AG09309 (cell line): ENCODE data around the gene MRPS11.
A peak's percentile ranks its signal among the peaks of the same experiment; 100 is the strongest.
"Not testable (repeated sequence)": the region's sequence is repeated elsewhere in the genome, so short reads cannot be mapped to it uniquely, and the experiment has no call there.

ENCODE experiments used
- DNase-seq: peaks from one replicate; pipeline ENCODE4 v3.0.0-alpha.2; 2010; ENCODE audit warnings: low read depth
- H3K4me3 ChIP-seq: 2 replicates; pipeline ENCODE4 v1.5.1; 2011; ENCODE audit warnings: mild to moderate bottlenecking, low read depth, low read length, moderate library complexity; ENCODE audit not compliant: control insufficient read depth
- TF ChIP-seq, protein P1 (sequence below): IDR thresholded peaks from 2 replicates; pipeline ENCODE4 v1.5.1; 2011; ENCODE audit warnings: mild to moderate bottlenecking, low read depth, low read length, inconsistent platforms; ENCODE audit not compliant: insufficient read depth, control insufficient read depth; ENCODE audit errors: missing control alignments

Gene MRPS11

DNA sequence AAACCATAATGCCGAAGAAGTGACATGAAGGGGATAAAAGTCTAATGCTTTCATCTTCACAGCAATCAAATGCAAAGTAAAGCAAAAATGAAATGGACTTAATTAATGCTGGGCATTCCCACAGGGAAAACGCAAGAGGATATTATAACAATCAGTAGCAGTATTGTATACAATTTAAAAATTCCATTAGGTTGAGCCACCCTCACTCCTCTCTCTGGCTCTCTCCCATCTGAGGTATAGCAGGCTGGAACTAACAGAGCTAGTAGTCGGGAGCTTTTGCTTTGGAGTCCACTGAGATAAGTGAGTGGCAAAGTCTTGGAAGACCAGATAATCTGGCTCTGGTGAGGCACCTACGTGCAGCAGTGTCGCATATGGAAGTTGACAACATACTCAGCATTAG, 45.1 kb downstream of the MRPS11 start:
- no peak overlapping the region for H3K4me3 ChIP-seq
- no peak for DNase-seq
- TF ChIP-seq, protein P1, sequence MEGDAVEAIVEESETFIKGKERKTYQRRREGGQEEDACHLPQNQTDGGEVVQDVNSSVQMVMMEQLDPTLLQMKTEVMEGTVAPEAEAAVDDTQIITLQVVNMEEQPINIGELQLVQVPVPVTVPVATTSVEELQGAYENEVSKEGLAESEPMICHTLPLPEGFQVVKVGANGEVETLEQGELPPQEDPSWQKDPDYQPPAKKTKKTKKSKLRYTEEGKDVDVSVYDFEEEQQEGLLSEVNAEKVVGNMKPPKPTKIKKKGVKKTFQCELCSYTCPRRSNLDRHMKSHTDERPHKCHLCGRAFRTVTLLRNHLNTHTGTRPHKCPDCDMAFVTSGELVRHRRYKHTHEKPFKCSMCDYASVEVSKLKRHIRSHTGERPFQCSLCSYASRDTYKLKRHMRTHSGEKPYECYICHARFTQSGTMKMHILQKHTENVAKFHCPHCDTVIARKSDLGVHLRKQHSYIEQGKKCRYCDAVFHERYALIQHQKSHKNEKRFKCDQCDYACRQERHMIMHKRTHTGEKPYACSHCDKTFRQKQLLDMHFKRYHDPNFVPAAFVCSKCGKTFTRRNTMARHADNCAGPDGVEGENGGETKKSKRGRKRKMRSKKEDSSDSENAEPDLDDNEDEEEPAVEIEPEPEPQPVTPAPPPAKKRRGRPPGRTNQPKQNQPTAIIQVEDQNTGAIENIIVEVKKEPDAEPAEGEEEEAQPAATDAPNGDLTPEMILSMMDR: no peak

GRCh38 chr15:88513195-88513594, 45.7 kb downstream of the MRPS11 start:
- H3K4me3 ChIP-seq: no peak overlapping the region
- DNase-seq: peak; percentile 38
- TF ChIP-seq, protein P1: no peak

GRCh38 chr15:88518903-88519302, 51.4 kb downstream of the MRPS11 start:
- DNase-seq: no peak
- TF ChIP-seq, protein P1: no peak
- H3K4me3 ChIP-seq: no peak overlapping the region

DNA sequence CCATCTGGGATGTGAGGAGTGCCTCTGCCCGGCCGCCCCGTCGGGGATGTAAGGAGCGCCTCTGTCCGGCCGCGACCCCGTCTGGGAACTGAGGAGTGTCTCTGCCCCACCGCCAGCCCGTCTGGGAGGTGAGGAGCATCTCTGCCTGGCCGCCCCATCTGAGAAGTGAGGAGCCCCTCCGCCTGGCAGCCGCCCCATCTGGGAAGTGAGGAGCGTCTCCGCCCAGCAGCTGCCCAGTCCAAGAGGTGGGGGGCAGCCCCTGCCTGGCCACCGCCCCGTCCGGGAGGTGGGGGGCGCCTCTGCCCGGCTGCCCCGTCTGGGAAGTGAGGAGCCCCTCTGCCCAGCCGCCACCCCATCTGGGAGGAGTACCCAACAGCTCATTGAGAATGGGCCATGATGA, 56.6 kb downstream of the MRPS11 start:
- DNase-seq, H3K4me3 ChIP-seq: not testable (repeated sequence)

GRCh38 chr15:88525418-88525817, 57.9 kb downstream of the MRPS11 start:
- no peak for DNase-seq
- no peak overlapping the region for H3K4me3 ChIP-seq
- TF ChIP-seq, protein P1: no peak

DNA sequence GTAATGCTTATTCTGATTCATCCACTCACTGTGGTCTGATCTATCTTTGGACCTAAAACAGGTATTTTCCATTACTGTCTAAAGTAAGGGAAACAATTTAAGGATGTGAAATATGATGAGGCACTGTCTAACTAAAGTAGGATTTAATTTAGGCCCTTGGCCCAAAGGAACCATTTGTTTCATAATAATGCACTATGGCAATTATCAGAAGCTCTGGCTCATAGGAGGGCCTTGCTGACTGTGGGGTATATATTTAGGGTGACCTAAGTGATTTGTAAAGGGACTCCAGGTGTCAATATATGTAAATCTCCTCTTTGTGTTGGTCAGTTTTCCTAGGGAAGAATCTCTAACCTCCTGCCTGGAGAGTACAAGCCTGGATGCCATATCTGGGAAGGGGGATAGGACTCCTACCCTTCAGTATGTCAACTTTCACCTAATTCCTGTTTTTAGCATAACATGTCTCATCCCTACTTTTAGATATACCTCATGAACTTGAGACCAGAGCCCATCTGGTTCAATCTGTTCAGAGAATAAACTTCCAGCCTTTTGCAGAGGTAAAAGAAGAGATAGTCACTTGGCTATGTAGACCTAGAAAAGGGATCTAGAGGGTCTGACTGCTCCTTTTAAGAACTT, 58.9 kb downstream of the MRPS11 start:
- H3K4me3 ChIP-seq: no peak overlapping the region
- TF ChIP-seq, protein P1: no peak
- no peak for DNase-seq

GRCh38 chr15:88529021-88529630, 61.6 kb downstream of the MRPS11 start:
- TF ChIP-seq, protein P1: no peak
- DNase-seq: peak; percentile 46
- no peak overlapping the region for H3K4me3 ChIP-seq
